ENCODE results near the gene ETF1. TPM values are rescaled to one million over a fixed set of nuclear protein-coding genes. Genes with fewer than 3 reads are reported as not detected.
A peak's percentile ranks its signal among the peaks of the same experiment; 100 is the strongest.

Gene ETF1
- polyA plus RNA-seq, 3 donors: 34.8 to 71.4 (median 61.6) TPM

DNA sequence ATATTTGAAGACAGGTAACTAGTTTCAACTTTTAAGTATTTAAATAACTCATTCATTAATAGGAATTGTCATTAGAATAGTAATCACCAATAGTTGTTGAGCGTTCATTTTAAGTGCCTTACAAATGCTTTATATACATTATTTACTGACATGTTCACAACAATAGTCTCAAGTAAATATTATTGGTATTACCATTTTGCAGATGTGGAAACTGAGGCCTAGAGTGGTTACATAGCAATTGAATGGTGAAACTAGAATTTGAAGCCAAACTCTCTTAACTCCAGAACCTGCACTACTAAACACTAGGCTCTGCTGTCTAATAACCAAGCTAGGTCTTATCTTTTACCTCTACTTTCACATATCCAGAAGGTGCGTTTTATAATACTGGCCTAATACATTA, 37.0 kb upstream of the ETF1 start:
- Mint-ChIP-seq H3K27me3 (ENCODE audit: low read depth in 3 of 3) (peaks cover 0 to 2% (median 0%) of the 10 kb centered on the region in 3 donors), H3K4me3 (no peak overlapping the region), H3K27ac (no peak overlapping the region), H3K9me3 (peaks cover 0 to 3% (median 0%) of the 10 kb centered on the region in 7 donors), H3K36me3 (no peaks in the 10 kb centered on the region), H3K4me1 (peaks cover 7% of the 10 kb centered on the region)
- WGBS (ENCODE audit: insufficient coverage): no CpG with 5 or more reads among the region's 2 CpGs
- Histone ChIP-seq H3K36me3 (replicated peaks in 1 of 2; ENCODE audit: control insufficient read depth in 1 of 2, insufficient read depth in 2 of 2, low read length in 2 of 2) (no peaks in the 10 kb centered on the region), H4K20me1 (ENCODE audit: insufficient read depth, low read length) (no peaks in the 10 kb centered on the region), H2AFZ (ENCODE audit: insufficient read depth, low read depth, low read length, poor library complexity, severe bottlenecking) (no peak overlapping the region), H3K27me3 (ENCODE audit: control insufficient read depth in 2 of 2, insufficient read depth in 2 of 2, low read length in 2 of 2) (no peaks in the 10 kb centered on the region), H3K4me2 (replicated peaks; ENCODE audit: extremely low read depth, low read length, poor library complexity, severe bottlenecking) (no peak overlapping the region), H3K27ac (ENCODE audit: low read depth in 1 of 2, low read length in 2 of 2) (no peak overlapping the region), H3K79me2 (ENCODE audit: insufficient read depth, low read length) (peaks cover 1% of the 10 kb centered on the region), H3K9ac (ENCODE audit: insufficient read depth, low read length, poor library complexity, severe bottlenecking) (no peak overlapping the region), H3K4me3 (replicated peaks in 1 of 3; ENCODE audit: low read depth in 2 of 3, low read length in 3 of 3) (no peak overlapping the region), H3K4me1 (ENCODE audit: control insufficient read depth in 1 of 2, insufficient read depth in 2 of 2, low read length in 2 of 2) (peaks cover 4 to 8% of the 10 kb centered on the region in 2 donors), H3K9me3 (replicated peaks in 1 of 2; ENCODE audit: control insufficient read depth in 1 of 2, insufficient read depth in 1 of 2, low read length in 2 of 2) (no peaks in the 10 kb centered on the region)
- intact Hi-C loops (cut with micrococcal nuclease): loop anchor here in 1 of 2 donors (10.0 kb wide), 1 partner anchor 55 kb away; no protein-coding TSS in a partner anchor
- TF ChIP-seq, protein P1, sequence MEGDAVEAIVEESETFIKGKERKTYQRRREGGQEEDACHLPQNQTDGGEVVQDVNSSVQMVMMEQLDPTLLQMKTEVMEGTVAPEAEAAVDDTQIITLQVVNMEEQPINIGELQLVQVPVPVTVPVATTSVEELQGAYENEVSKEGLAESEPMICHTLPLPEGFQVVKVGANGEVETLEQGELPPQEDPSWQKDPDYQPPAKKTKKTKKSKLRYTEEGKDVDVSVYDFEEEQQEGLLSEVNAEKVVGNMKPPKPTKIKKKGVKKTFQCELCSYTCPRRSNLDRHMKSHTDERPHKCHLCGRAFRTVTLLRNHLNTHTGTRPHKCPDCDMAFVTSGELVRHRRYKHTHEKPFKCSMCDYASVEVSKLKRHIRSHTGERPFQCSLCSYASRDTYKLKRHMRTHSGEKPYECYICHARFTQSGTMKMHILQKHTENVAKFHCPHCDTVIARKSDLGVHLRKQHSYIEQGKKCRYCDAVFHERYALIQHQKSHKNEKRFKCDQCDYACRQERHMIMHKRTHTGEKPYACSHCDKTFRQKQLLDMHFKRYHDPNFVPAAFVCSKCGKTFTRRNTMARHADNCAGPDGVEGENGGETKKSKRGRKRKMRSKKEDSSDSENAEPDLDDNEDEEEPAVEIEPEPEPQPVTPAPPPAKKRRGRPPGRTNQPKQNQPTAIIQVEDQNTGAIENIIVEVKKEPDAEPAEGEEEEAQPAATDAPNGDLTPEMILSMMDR (IDR thresholded peaks at IDR 0.05): no peak
- no peak for DNase-seq

DNA sequence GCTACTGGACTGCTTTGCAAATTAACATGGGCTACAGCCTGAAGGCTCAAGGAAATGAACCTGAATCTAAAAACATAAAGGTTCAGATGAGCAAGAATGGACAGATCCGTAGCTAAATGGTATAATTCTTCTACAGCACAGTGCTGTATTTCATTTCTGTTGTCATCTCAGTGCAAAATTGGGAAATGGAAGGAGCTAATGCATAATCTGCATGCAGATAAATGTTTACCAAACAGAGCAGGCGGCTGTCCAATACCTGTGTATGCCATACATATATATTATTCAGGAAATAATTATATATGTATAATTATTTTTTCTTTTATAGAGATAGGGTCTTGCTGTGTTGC, 36.5 kb upstream of the ETF1 start:
- H3K36me3 Mint-ChIP-seq: no peaks in the 10 kb centered on the region
- Histone ChIP-seq H3K79me2 (ENCODE audit: insufficient read depth, low read length) (peaks cover 6% of the 10 kb centered on the region), H3K27me3 (ENCODE audit: control insufficient read depth in 2 of 2, insufficient read depth in 2 of 2, low read length in 2 of 2) (no peaks in the 10 kb centered on the region), H3K27ac (ENCODE audit: low read depth in 1 of 2, low read length in 2 of 2) (no peak overlapping the region), H3K4me2 (replicated peaks; ENCODE audit: extremely low read depth, low read length, poor library complexity, severe bottlenecking) (no peak overlapping the region), H3K36me3 (replicated peaks in 1 of 2; ENCODE audit: control insufficient read depth in 1 of 2, insufficient read depth in 2 of 2, low read length in 2 of 2) (no peaks in the 10 kb centered on the region), H3K9me3 (replicated peaks in 1 of 2; ENCODE audit: control insufficient read depth in 1 of 2, insufficient read depth in 1 of 2, low read length in 2 of 2) (no peaks in the 10 kb centered on the region), H3K9ac (ENCODE audit: insufficient read depth, low read length, poor library complexity, severe bottlenecking) (no peak overlapping the region), H2AFZ (ENCODE audit: insufficient read depth, low read depth, low read length, poor library complexity, severe bottlenecking) (no peak overlapping the region), H3K4me1 (ENCODE audit: control insufficient read depth in 1 of 2, insufficient read depth in 2 of 2, low read length in 2 of 2) (peaks cover 8 to 11% of the 10 kb centered on the region in 2 donors), H3K4me3 (replicated peaks in 1 of 3; ENCODE audit: low read depth in 2 of 3, low read length in 3 of 3) (no peak overlapping the region), H4K20me1 (ENCODE audit: insufficient read depth, low read length) (peaks cover 2% of the 10 kb centered on the region)
- H3K9me3 Mint-ChIP-seq: peaks cover 0 to 3% (median 0%) of the 10 kb centered on the region in 7 donors
- intact Hi-C loops (cut with micrococcal nuclease): loop anchor here in 1 of 2 donors (5.0 to 10.0 kb wide), 3 partner anchors 685 to 763 kb away; partner anchors contain the start of genes MATR3 and PAIP2
- peaks cover 11% of the 10 kb centered on the region for H3K4me1 Mint-ChIP-seq
- DNase-seq: no peak
- no peaks in the 10 kb centered on the region for H3K27me3 Mint-ChIP-seq (ENCODE audit: low read depth in 3 of 3)
- TF ChIP-seq, protein P1 (IDR thresholded peaks at IDR 0.05): peak; percentile 45
- H3K4me3 Mint-ChIP-seq: no peak overlapping the region
- WGBS (ENCODE audit: insufficient coverage): no CpG with 5 or more reads among the region's 2 CpGs
- H3K27ac Mint-ChIP-seq: no peak overlapping the region
